ENCODE data around the gene MDM2. TPM values are rescaled to one million over a fixed set of nuclear protein-coding genes. Genes with fewer than 3 reads are reported as not detected.

MDM2 gene
- polyA plus RNA-seq, 2 of the 4 experiments (the other 2 are of a cell fraction) = 40.3 to 96.4 TPM

DNA sequence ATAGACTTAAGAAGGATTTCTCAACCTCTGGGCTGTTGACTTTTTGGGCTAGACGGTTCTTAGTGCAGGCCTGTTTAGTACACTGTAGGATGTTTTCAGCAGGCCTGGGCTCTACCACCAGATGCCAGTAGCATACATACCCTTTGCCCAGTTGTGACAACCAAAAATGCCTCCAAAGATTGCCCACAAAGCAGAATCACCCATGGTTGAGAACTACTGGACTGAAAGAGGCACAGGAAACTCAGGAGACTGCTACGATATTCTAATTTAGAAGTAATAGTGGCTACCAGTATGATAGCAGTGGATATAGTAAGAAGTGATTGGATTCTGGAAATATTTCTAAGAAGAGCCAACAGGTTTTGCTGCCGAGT, 46.5 kb upstream of the MDM2 start (continued):
- TF ChIP-seq, protein P1, sequence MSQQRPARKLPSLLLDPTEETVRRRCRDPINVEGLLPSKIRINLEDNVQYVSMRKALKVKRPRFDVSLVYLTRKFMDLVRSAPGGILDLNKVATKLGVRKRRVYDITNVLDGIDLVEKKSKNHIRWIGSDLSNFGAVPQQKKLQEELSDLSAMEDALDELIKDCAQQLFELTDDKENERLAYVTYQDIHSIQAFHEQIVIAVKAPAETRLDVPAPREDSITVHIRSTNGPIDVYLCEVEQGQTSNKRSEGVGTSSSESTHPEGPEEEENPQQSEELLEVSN (IDR thresholded peaks at IDR 0.05; ENCODE audit: borderline replicate concordance, low read depth) = no peak
- TF ChIP-seq CBX8 (IDR thresholded peaks at IDR 0.05) = no peak

DNA sequence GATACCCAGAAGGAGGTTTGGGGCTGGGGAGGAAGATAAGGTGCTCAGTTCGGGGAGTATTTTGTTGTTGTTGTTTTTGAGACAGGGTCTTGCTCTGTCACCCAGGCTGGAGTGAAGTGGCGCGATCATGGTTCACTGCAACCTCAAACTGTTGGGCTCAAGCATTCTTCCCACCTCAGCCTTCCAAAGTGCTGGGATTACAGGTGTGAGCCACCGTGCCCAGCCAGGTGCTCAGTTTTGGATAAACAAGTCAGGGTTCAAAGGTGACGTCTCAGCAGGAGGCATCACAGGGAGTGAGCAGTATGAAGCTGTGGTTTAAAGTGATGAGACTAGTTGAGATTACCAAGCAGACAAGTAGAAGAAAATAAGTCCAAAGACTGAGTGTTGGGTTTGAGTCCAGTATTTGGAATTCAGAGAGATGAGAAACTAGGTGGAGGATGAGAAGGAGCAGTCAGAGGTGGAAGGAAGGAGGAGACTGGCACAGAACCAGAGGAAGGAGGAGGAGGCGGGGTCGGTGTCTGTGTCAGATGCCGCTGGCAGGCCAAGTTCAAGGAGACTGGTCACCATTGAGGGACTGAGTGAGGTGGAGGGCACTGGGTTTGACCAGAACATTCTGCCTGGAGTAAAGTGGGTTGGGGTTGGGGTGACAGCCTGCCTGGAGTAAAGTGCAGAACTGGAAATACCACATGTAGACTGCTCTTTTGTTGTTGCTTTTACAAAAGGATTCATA, 45.9 kb upstream of the MDM2 start:
- Histone ChIP-seq H3K4me1 (no peaks in the 10 kb centered on the region), H3K27ac (no peak overlapping the region), H3K9me3 (no peaks in the 10 kb centered on the region), H3K4me3 (no peak overlapping the region), H3K4me2 (no peak overlapping the region)
- ChIA-PET POLR2A (no interaction called here), CTCF (no interaction called here)
- FAIRE-seq (no peak), DNase-seq (ENCODE audit: low read depth in 1 of 2, low spot score in 1 of 2) (no peak), ATAC-seq (peak in 1 of 2 experiments; percentile 39; a peak in 1 of 6 replicates)
- 82% methylated on average over 8 of the region's 8 CpGs for WGBS (ENCODE audit: missing lambda C conversion rate)
- TF ChIP-seq ZSCAN20 (CRISPR knock-in tag; IDR thresholded peaks at IDR 0.05) (no peak), SMC3 (IDR thresholded peaks at IDR 0.05) (no peak), HOXA7 (CRISPR knock-in tag; IDR thresholded peaks at IDR 0.05) (no peak), KDM1A (IDR thresholded peaks at IDR 0.05; ENCODE audit: low read depth) (no peak), EHF (CRISPR knock-in tag; IDR thresholded peaks at IDR 0.05) (no peak), TFCP2L1 (CRISPR knock-in tag; IDR thresholded peaks at IDR 0.05) (no peak), NPAS2 (CRISPR knock-in tag; IDR thresholded peaks at IDR 0.05; ENCODE audit: borderline replicate concordance) (no peak), KDM5A (IDR thresholded peaks at IDR 0.05) (no peak), POLR2A (IDR thresholded peaks at IDR 0.05; ENCODE audit: low read length) (no peak), ESRRA (IDR thresholded peaks at IDR 0.05; ENCODE audit: borderline replicate concordance, low read length) (no peak), RFX5 (IDR thresholded peaks at IDR 0.05) (no peak), RCOR1 (IDR thresholded peaks at IDR 0.05; ENCODE audit: low read depth, low read length) (no peak), HEYL (CRISPR knock-in tag; IDR thresholded peaks at IDR 0.05) (no peak), HOXB5 (CRISPR knock-in tag; IDR thresholded peaks at IDR 0.05) (no peak), SREBF2 (IDR thresholded peaks at IDR 0.05) (no peak), CBX2 (IDR thresholded peaks at IDR 0.05; ENCODE audit: borderline replicate concordance, low read depth) (no peak)
- TF ChIP-seq, protein P2, sequence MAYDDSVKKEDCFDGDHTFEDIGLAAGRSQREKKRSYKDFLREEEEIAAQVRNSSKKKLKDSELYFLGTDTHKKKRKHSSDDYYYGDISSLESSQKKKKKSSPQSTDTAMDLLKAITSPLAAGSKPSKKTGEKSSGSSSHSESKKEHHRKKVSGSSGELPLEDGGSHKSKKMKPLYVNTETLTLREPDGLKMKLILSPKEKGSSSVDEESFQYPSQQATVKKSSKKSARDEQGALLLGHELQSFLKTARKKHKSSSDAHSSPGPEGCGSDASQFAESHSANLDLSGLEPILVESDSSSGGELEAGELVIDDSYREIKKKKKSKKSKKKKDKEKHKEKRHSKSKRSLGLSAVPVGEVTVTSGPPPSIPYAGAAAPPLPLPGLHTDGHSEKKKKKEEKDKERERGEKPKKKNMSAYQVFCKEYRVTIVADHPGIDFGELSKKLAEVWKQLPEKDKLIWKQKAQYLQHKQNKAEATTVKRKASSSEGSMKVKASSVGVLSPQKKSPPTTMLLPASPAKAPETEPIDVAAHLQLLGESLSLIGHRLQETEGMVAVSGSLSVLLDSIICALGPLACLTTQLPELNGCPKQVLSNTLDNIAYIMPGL (CRISPR knock-in tag; IDR thresholded peaks at IDR 0.05; ENCODE audit: borderline replicate concordance) = no peak
- TF ChIP-seq, protein P3, sequence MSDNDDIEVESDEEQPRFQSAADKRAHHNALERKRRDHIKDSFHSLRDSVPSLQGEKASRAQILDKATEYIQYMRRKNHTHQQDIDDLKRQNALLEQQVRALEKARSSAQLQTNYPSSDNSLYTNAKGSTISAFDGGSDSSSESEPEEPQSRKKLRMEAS (IDR thresholded peaks at IDR 0.05) = no peak
- TF ChIP-seq, protein P4, sequence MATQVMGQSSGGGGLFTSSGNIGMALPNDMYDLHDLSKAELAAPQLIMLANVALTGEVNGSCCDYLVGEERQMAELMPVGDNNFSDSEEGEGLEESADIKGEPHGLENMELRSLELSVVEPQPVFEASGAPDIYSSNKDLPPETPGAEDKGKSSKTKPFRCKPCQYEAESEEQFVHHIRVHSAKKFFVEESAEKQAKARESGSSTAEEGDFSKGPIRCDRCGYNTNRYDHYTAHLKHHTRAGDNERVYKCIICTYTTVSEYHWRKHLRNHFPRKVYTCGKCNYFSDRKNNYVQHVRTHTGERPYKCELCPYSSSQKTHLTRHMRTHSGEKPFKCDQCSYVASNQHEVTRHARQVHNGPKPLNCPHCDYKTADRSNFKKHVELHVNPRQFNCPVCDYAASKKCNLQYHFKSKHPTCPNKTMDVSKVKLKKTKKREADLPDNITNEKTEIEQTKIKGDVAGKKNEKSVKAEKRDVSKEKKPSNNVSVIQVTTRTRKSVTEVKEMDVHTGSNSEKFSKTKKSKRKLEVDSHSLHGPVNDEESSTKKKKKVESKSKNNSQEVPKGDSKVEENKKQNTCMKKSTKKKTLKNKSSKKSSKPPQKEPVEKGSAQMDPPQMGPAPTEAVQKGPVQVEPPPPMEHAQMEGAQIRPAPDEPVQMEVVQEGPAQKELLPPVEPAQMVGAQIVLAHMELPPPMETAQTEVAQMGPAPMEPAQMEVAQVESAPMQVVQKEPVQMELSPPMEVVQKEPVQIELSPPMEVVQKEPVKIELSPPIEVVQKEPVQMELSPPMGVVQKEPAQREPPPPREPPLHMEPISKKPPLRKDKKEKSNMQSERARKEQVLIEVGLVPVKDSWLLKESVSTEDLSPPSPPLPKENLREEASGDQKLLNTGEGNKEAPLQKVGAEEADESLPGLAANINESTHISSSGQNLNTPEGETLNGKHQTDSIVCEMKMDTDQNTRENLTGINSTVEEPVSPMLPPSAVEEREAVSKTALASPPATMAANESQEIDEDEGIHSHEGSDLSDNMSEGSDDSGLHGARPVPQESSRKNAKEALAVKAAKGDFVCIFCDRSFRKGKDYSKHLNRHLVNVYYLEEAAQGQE (IDR thresholded peaks at IDR 0.05) = no peak
- TF ChIP-seq, protein P5, sequence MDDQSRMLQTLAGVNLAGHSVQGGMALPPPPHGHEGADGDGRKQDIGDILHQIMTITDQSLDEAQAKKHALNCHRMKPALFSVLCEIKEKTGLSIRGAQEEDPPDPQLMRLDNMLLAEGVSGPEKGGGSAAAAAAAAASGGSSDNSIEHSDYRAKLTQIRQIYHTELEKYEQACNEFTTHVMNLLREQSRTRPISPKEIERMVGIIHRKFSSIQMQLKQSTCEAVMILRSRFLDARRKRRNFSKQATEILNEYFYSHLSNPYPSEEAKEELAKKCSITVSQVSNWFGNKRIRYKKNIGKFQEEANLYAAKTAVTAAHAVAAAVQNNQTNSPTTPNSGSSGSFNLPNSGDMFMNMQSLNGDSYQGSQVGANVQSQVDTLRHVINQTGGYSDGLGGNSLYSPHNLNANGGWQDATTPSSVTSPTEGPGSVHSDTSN (IDR thresholded peaks at IDR 0.05) = no peak
